Esophagus muscularis mucosa (tissue), 4 donors: ENCODE results near the gene MRPL55. TPM values are rescaled to one million over a fixed set of nuclear protein-coding genes. Genes with fewer than 3 reads are reported as not detected.

Source experiments
- DNase-seq: peaks from one replicate; pipeline ENCODE4 v3.0.0-alpha.2; 2017; ENCODE audit errors: extremely low spot score
- H3K27ac ChIP-seq, 4 donors: fragments of 200-600 bp; sonication (generic); replicated peaks in 1 of 4; 1 replicate in 3 of 4; 2 replicates in 1 of 4; pipeline ENCODE4 v1.5.1; 2016 to 2019; ENCODE audit warnings: mild to moderate bottlenecking in 1 of 4
- H3K27me3 ChIP-seq, 4 donors: fragments of 200-600 bp; sonication (generic); one replicate each; pipeline versions ENCODE4 v1.5.1 to v1.6.0; 2016 to 2019
- H3K36me3 ChIP-seq, 4 donors: fragments of 200-600 bp; sonication (generic); one replicate each; pipeline ENCODE4 v1.5.1; 2016 to 2019
- H3K4me1 ChIP-seq, 4 donors: fragments of 200-600 bp; sonication (generic); one replicate each; pipeline ENCODE4 v1.5.1; 2016 to 2019
- H3K4me3 ChIP-seq, 4 donors: fragments of 200-600 bp; sonication (generic); 1 replicate in 2 of 4; 2 replicates in 2 of 4; pipeline ENCODE4 v1.5.1; 2016 to 2019; ENCODE audit warnings: mild to moderate bottlenecking in 4 of 4, moderate library complexity in 1 of 4
- H3K9me3 ChIP-seq, 4 donors: fragments of 200-600 bp; sonication (generic); 1 replicate in 3 of 4; 2 replicates in 1 of 4; pipeline ENCODE4 v1.5.1; 2016 to 2019
- EP300 ChIP-seq: sonication (generic); formaldehyde crosslinking; IDR thresholded peaks from one replicate; pipeline ENCODE4 v1.6.1; 2017; ENCODE audit warnings: antibody characterized with exemption
- POLR2A ChIP-seq: fragments of 450-650 bp; IDR thresholded peaks from one replicate; pipeline ENCODE4 v1.6.1; 2017; ENCODE audit warnings: antibody characterized with exemption, moderate library complexity, mild to moderate bottlenecking, low read depth
- POLR2AphosphoS5 ChIP-seq, 2 donors: sonication (generic); formaldehyde crosslinking; IDR thresholded peaks; one replicate each; pipeline ENCODE4 v1.6.1; 2017; ENCODE audit warnings: antibody characterized with exemption in 2 of 2
- WGBS: methylation state at CpG from one replicate; pipeline ENCODE4 v1.1.5; 2018; 5-methylcytosine and 5-hydroxymethylcytosine counted together
- intact Hi-C: fragments of 100-400 bp; cut with DNase I; formaldehyde crosslinking; loops from one replicate; pipeline ENCODE4 v1.15.1; 2023
- total RNA-seq, 4 donors: library from RNA; depleted of rRNA; stranded (reverse); fragments of >200 nt; gene quantifications; one replicate each; pipeline versions ENCODE4 v1.1.0 to v1.2.1, GENCODE V29; 2016
- TF ChIP-seq, protein P1 (sequence below), 3 experiments: fragments of 200-600 bp in 2 of 3; fragments of 450-650 bp in 1 of 3; sonication (generic) in 2 of 3; IDR thresholded peaks; one replicate each; pipeline ENCODE4 v1.5.1; 2017 to 2019; ENCODE audit warnings: antibody characterized with exemption in 3 of 3, mild to moderate bottlenecking in 2 of 3, moderate library complexity in 1 of 3

MRPL55 gene
- 10 to 100 TPM; 52.3 to 64.9 (median 60.1) TPM for total RNA-seq

DNA sequence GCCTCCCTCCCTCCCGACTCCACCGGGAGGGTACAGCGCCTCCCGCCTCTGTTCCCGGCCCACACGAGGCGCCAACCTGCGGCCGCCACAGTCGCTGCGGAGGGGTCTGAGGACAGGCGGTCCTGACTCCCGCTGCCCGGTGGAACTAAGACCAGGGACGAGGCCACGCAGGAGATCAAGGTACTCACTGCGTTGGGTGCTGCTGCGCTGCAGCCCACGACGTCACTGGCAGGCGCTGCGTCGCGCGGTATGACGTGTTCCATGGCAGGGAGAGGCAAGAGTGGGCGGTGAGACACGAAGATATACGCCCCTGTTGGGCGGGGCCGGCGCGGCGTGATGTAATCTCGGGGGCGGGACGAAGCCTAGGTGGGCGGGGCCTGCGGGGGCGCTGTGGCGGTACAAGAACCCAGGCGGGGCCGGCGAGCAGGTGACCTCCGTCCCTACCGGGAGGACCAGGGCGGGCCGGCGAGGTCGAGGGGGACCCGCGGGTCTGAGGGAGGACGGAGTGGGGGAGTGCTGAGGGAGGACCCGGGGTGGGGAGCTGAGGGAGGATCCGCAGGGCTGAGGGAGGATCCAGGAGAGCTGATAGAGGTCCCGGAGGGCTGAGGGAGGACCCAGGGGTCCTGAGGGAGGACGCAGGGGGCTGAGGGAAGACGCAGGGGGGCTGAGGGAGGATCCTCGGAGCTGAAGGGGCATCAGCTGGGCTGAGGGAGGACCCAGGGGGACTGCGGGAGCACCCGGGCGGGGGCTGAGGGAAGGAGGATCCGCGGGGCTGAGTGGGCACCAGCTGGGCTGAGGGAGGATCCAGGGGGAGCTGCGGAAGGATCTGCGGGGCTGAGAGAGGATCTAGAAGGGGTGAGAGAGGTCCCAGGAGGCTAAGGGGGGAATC, at the start of gene MRPL55:
Gene MRPL55, minus strand, starts transcription at position 227 of the 889 bp plus-strand sequence. CDS start 1,039 bp downstream, outside the sequence.
- Histone ChIP-seq H3K4me3 (peak within 1 kb of the TSS; percentile 75 to 98 (median 84)), H3K4me1 (peaks cover 21 to 30% (median 28%) of the 10 kb centered on the region in 4 donors), H3K9me3 (no peaks in the 10 kb centered on the region), H3K27me3 (no peaks in the 10 kb centered on the region), H3K36me3 (peaks cover 0 to 27% (median 25%) of the 10 kb centered on the region in 4 donors), H3K27ac (peak within 1 kb of the TSS; percentile 90 to 97 (median 93))
- under 1% methylated on average over 26 of the region's 66 CpGs for WGBS
- no peak for TF ChIP-seq EP300
- TF ChIP-seq, protein P1, sequence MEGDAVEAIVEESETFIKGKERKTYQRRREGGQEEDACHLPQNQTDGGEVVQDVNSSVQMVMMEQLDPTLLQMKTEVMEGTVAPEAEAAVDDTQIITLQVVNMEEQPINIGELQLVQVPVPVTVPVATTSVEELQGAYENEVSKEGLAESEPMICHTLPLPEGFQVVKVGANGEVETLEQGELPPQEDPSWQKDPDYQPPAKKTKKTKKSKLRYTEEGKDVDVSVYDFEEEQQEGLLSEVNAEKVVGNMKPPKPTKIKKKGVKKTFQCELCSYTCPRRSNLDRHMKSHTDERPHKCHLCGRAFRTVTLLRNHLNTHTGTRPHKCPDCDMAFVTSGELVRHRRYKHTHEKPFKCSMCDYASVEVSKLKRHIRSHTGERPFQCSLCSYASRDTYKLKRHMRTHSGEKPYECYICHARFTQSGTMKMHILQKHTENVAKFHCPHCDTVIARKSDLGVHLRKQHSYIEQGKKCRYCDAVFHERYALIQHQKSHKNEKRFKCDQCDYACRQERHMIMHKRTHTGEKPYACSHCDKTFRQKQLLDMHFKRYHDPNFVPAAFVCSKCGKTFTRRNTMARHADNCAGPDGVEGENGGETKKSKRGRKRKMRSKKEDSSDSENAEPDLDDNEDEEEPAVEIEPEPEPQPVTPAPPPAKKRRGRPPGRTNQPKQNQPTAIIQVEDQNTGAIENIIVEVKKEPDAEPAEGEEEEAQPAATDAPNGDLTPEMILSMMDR (IDR thresholded peaks at IDR 0.05): peak in 1 of 3 experiments; percentile 36
- TF ChIP-seq POLR2AphosphoS5 (IDR thresholded peaks at IDR 0.05): peak; percentile 100
- peak; percentile 91 for TF ChIP-seq POLR2A
- DNase-seq: peak; percentile 100
- intact Hi-C loops: no loop called here

DNA sequence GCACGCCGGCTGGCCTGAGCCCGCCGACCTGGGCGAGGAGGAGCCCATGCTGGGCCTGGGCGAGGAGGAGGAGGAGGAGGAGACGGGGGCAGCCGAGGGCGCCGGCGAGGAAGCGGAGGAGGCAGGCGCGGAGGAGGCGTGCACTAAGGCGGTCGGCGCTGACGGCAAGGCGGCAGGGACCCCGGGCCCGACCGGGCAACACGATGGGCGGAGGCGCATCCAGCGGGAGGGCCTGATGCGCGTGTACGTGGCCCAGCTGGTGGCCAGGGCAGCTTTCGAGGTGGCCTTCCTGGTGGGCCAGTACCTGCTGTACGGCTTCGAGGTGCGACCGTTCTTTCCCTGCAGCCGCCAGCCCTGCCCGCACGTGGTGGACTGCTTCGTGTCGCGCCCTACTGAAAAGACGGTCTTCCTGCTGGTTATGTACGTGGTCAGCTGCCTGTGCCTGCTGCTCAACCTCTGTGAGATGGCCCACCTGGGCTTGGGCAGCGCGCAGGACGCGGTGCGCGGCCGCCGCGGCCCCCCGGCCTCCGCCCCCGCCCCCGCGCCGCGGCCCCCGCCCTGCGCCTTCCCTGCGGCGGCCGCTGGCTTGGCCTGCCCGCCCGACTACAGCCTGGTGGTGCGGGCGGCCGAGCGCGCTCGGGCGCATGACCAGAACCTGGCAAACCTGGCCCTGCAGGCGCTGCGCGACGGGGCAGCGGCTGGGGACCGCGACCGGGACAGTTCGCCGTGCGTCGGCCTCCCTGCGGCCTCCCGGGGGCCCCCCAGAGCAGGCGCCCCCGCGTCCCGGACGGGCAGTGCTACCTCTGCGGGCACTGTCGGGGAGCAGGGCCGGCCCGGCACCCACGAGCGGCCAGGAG, 49.3 kb upstream of the MRPL55 start:
- TF ChIP-seq, protein P1 (IDR thresholded peaks at IDR 0.05): no peak
- no peak for TF ChIP-seq POLR2AphosphoS5 (IDR thresholded peaks at IDR 0.05)
- peaks cover 0 to 19% (median 5%) of the 10 kb centered on the region in 4 donors for H3K27me3 ChIP-seq
- intact Hi-C loops: no loop called here
- DNase-seq: no peak
- peaks cover 24 to 56% (median 43%) of the 10 kb centered on the region in 4 donors for H3K4me1 ChIP-seq
- peaks cover 0 to 7% (median 0%) of the 10 kb centered on the region in 4 donors for H3K36me3 ChIP-seq
- no peak overlapping the region for H3K27ac ChIP-seq
- no peaks in the 10 kb centered on the region for H3K9me3 ChIP-seq
- 64% methylated on average over 37 of the region's 98 CpGs for WGBS
- H3K4me3 ChIP-seq: no peak overlapping the region

DNA sequence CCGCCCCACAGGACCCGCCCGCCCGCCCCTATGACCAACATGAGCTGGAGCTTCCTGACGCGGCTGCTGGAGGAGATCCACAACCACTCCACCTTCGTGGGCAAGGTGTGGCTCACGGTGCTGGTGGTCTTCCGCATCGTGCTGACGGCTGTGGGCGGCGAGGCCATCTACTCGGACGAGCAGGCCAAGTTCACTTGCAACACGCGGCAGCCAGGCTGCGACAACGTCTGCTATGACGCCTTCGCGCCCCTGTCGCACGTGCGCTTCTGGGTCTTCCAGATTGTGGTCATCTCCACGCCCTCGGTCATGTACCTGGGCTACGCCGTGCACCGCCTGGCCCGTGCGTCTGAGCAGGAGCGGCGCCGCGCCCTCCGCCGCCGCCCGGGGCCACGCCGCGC, 48.6 kb upstream of the MRPL55 start:
- WGBS: 56% methylated on average over 23 of the region's 43 CpGs
- no peaks in the 10 kb centered on the region for H3K9me3 ChIP-seq
- peaks cover 0 to 13% (median 3%) of the 10 kb centered on the region in 4 donors for H3K27me3 ChIP-seq
- H3K27ac ChIP-seq: no peak overlapping the region
- peaks cover 18 to 52% (median 38%) of the 10 kb centered on the region in 4 donors for H3K4me1 ChIP-seq
- H3K4me3 ChIP-seq: no peak overlapping the region
- peaks cover 0 to 7% (median 0%) of the 10 kb centered on the region in 4 donors for H3K36me3 ChIP-seq
- DNase-seq: no peak
- intact Hi-C loops: no loop called here
- no peak for TF ChIP-seq EP300
- TF ChIP-seq, protein P1 (IDR thresholded peaks at IDR 0.05): no peak
- TF ChIP-seq POLR2AphosphoS5 (IDR thresholded peaks at IDR 0.05): no peak
- no peak for TF ChIP-seq POLR2A

DNA sequence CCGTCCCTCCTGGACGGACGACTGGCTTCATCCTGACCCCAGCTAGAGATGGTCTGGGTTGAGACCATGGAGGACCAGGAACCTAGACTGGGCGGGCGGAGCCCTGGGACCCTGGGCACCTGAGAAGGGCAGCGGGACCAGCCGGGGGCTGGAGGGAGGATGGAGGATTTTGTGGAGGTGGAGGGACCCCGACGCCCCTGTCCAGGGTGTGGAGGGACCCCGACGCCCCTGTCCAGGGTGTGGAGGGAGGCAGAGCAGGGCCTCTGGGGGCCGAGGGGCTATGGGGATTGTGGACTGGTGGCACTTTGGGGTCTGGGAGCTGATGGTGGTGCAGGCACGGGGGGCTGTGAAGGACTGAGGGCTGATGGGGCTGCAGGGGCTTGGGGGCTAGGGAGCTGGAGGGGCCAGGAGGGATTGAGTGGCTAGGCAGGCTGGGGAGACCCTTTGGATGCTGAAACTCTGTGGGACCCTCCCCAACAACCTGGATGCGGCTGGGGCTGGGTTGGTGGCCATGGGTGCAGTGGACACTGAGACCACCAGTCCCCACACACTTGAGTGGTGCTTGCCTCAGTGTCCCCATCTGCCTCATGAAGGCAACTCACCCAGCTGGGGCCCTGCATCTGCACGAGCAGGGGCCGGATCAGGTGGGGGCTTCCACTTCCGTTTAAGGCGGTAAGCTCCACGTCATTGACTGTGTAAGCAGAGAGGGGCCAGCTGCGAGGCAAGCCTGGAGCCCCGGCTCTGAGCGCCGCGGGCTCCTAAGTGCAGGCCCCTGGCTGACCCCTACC, 48.0 kb upstream of the MRPL55 start:
- H3K4me1 ChIP-seq: peaks cover 13 to 52% (median 37%) of the 10 kb centered on the region in 4 donors
- DNase-seq: no peak
- no peaks in the 10 kb centered on the region for H3K9me3 ChIP-seq
- TF ChIP-seq EP300: no peak
- no peak for TF ChIP-seq POLR2A
- TF ChIP-seq, protein P1 (IDR thresholded peaks at IDR 0.05): no peak
- TF ChIP-seq POLR2AphosphoS5 (IDR thresholded peaks at IDR 0.05): no peak
- H3K27ac ChIP-seq: no peak overlapping the region
- H3K4me3 ChIP-seq: no peak overlapping the region
- 91% methylated on average over 10 of the region's 24 CpGs for WGBS
- H3K27me3 ChIP-seq: peaks cover 0 to 8% (median under 1%) of the 10 kb centered on the region in 4 donors
- intact Hi-C loops: no loop called here
- peaks cover 0 to 7% (median 0%) of the 10 kb centered on the region in 4 donors for H3K36me3 ChIP-seq
